Activated effector memory CD4-positive, alpha-beta T cell treated with Interleukin-2 at 50 U/mL for 16 hours (primary cell): ENCODE measurements around the gene GIN1.
"Not testable (repeated sequence)": the region's sequence is repeated elsewhere in the genome, so short reads cannot be mapped to it uniquely, and the experiment has no call there.

Experiments used
- DNase-seq: peaks from one replicate; pipeline ENCODE4 v3.0.0-alpha.2; 2020

The GIN1 gene

DNA sequence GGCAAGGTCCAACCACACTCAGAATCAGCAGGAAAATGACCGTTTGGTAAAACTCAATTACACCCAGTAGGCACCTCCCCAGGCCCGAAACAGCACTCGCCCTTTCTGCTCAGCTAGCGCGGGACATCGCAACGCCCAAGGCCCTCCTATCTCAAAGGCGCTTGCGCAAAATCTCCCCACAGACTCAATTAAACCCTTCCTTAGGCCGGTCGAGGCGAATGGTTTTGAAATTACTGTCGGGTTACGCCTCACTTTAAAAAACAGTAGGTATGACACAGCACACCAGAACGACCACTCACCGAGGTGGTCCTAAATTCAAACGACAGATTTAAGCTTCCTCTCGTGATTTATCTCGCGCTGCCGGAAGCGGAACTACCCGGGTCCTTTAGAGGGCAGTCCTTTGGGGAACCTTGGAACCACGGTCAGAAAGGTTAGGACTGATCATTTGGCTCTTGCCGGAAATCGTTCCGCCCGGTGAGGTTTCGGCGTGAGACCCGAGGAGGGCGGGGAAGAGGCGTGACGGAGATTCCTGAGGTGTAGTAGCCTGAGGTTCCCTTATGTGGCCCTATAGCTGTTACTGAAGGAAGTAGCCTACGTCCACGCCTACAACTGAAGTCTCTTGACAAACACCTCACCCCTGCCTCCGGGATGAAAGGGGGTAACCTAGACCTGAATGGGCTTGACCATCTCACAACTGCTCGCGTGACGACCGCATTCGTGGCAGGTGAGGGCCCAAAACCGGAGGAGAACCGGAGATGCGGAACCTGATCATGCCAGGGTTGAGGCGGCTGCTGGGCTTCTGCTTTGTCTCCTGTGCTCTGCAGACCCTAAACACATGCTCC, at the start of gene GIN1, which contains the start of gene PPIP5K2:
GIN1 (minus strand) TSS at position 374 of the 842 bp plus-strand sequence. CDS start 11,431 bp downstream, outside the sequence.
PPIP5K2 (plus strand) TSS at position 537 of the 842 bp plus-strand sequence. CDS start 9,289 bp downstream, outside the sequence.
- peak; percentile 98 for DNase-seq

DNA sequence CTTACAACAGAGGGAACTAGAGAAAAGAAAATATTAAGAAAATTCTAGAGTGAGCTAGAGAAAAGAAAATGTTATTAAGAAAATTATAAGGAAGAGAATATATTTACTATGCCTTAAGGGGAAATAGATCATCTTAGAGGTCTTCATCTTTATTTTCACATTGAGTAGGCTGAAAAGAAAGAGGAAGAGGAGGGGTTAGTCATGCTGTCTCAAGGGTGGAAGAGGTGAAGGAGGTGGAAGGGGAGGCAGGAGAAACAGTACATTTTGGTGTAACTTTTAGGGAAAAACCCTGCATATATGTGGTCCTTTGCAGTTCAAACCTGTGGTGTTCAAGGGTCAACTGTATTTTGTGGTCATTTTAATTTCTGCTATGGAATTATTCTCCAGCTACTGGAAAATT, 46.8 kb upstream of the GIN1 start:
- DNase-seq: no peak

GRCh38 chr5:103151156-103151555, 31.2 kb upstream of the GIN1 start:
- DNase-seq: no peak

- DNase-seq: no peak
Observed at GRCh38 chr5:103148213-103148612, 28.3 kb upstream of the GIN1 start.

DNA sequence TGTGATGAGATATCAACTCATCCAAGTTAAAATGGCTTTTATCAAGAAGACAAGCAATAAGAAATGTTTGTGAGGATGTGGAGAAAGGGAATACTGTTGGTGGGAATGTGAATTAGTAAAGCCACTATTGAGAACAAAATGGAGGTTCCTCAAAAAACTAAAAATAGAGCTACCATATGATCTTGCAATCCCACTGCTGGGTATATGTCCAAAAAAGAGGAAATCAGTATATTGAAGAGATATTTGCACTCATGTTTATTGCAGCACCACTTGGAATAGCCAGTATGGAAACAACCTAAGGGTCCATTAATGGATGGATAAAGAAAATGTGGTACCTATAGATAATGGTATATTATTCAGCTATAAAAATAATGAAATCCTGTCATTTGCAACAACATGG, 25.3 kb upstream of the GIN1 start:
- no peak for DNase-seq

DNA sequence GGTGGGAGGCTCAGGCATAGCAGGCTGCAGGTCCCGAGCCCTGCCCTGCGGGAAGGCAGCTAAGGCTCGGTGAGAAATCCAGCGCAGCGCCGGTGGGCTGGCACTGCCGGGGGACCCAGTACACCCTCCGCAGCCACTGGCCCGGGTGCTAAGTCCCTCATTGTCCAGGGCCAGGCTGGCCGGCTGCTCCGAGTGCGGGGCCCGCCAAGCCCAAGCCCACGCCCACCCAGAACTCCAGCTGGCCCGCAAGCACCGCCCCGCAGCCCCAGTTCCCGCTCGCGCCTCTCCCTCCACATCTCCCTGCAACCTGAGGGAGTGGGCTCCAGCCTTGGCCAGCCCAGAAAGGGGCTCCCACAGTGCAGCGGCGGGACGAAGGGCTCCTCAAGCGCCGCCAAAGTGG, 22.2 kb upstream of the GIN1 start:
- DNase-seq: not testable (repeated sequence)

GRCh38 chr5:103139264-103139865, 19.4 kb upstream of the GIN1 start:
- DNase-seq: peak; percentile 63

DNA sequence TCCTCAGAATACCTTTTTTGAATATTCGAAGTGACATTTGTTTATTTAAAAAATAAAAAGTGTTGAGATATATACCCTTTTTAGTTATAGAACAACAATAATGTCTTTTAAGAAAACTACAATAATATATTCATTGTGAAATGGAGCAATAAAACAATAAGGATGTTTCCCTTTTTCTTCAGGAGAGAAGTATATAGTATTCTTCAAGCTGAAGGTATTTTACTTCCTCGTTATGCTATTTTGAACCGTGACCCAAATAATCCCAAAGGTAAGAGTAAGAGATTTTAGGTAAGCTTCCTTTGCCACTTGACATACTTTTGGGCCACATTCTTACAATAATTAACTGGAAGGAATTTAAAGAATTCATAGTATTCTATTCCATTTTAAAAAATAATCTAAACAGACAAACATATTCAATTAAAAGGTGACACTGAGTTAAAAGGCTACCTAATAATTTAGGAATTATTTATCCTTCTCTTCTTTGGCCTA, 18.3 kb upstream of the GIN1 start:
- no peak for DNase-seq

GRCh38 chr5:103135461-103135860, 15.5 kb upstream of the GIN1 start:
- DNase-seq: no peak

GRCh38 chr5:103133231-103133630, 13.3 kb upstream of the GIN1 start:
- no peak for DNase-seq

DNA sequence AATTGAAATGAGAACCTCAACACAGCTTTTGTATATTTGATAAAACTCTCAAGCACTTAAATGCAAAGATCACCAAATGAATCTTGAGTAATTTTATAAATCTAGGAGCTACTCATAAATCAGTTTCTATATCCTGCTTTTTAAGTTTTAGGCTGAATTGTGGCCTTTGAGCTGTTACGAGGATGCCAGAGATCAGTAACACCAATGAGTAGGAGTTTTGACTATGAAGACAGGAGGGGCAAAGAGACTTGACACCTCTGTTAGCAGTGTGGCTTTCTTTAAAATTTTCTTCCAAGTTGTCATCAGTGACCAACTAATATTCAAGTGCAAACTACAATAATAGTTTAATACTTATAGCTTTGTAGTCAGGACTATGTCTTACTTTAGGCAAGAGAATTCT, 12.7 kb upstream of the GIN1 start:
- DNase-seq: no peak

- DNase-seq: no peak
Observed at GRCh38 chr5:103128202-103128601, 8.3 kb upstream of the GIN1 start.

DNA sequence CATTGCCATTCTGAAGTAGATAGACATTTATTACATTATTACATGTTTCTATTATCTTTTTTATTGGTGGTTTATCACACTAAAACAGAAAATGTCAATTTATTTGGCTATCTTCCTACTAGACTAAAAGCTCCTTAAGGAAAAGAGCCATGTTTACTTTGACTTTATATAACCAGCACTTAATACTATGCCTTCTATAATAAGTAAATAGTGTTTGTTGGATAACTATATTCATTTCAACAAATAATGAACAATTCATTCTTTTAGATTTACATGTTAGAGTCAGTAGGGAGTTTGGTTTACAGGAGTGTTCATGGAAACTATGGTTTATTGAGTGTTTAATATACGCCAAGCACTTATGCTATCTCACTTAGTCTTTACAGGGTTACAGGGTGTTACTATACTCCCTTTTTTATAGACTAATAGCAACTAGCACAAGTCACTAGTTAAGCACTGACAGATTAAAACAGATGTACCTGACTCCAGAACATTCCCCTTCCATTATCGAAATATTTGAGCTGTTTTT, 7.4 kb upstream of the GIN1 start:
- DNase-seq: no peak

DNA sequence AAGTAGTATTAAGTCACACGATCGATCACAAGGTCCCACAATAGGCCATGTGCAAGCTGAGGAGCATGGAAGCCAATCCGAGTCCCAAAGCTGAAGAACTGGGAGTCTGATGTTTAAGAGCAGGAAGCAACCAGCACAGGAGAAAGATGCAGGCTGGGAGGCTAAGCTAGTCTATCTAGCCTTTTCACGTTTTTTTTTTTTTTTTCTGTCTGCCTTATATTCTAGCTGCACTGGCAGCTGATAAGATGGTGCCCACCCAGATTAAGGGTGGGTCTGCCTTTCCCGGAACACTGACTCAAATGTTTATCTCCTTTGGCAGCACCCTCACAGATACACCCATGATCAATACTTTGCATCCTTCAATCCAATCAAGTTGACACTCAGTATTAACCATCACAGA, 6.6 kb upstream of the GIN1 start:
- DNase-seq: no peak

GRCh38 chr5:103122242-103122641, 2.3 kb upstream of the GIN1 start:
- no peak for DNase-seq

DNA sequence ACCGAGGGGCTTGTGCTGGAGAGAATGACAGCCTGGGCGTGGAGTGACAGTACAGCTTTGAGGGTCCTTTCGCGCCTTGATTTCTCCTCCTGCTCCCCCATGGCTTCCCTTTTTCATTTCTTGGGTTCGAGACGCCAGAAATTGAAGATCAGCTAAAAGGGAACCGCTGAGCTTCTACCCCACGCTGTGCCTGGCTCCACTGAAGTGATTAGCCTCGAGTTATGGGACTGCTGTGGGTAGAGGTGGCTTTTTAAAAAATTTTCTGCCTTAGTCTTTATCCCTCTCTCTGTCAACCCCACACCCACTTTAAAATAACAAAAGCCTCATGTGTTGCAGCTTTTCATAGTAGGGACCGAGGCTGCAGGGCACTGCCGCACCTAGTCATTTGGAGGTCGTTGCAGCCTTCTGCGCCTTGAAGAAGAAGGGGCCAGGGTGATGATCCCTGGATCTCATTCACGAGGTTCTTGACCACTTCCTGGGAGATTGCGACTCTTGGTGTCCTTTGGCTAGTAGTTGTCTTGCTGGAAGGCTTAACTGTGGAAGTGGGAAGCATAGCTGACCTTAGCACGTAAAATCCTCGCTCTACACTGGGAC, 766 bp upstream of the GIN1 start:
- no peak for DNase-seq

DNA sequence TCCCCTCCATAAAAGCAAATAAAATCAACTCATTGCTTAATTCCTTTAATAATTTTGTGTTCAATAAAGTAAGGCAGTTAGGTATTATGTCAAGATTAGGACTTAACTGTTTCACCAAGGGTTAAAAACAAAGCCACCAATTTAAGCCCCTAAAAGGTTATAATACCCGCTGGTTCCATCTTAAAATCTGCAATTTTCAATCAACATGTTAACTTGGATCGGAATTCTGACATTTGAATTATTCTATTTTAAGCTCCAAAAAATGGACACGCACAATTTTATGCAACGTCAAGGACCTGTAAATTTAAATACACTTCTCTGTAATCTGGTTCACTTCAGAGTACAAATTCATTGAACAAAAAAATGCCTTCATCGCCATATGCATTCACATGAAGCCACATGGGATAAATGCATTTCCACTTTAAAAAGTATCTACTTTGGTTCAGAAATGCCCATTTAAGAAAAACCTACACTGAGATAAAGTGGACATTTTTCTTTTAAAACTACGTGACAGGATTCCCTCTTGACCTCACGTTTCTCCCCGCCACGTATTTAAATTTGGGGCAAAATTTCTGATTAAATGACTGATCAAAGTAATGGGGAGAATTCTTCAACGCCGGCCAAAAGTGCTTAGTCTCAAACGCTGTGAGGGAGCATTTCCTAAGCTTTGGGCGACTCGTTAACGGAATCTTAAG, 721 bp downstream of the GIN1 start:
- no peak for DNase-seq

DNA sequence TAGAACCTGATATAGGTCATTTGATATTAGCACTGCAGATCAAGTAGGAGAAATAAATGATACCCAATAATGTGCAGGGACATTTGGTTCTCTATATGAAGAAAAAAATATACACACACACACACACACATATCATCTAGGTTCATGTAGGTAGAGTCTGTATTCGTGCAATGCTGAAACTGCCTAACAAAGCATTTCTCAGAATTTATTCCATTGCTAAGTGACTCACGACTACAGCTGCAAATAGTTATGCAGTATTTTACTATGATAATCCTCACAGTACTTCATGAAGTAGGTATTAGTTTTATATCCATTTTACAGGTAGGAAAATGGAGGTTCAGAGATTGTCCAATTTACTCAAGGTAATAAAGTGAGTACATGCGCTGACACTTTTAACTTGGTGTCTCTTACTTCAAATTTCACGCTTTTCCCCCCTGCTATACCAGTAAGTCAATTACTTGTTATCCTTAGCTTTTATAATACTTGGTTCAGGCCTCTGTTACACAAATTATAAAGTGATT, 2.4 kb downstream of the GIN1 start:
- DNase-seq: no peak

DNA sequence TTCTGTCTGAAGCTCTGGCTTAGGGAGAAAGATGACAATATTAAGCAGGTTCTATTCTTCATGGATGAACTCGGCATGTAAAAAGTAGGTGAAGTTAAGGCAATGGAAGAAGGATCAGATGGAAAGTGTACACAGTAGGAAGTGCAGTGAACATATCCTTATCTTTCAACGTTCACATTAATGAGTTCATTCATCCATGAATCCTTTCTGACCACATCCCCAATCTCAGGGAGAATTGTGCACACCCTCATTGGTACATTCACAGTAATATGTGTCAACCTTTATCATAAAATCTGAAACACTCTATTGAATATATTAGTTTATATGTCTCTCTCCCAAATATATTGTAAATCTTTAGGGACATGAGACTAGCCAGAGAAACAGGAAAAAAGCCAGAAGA, 5.5 kb downstream of the GIN1 start:
- DNase-seq: no peak

DNA sequence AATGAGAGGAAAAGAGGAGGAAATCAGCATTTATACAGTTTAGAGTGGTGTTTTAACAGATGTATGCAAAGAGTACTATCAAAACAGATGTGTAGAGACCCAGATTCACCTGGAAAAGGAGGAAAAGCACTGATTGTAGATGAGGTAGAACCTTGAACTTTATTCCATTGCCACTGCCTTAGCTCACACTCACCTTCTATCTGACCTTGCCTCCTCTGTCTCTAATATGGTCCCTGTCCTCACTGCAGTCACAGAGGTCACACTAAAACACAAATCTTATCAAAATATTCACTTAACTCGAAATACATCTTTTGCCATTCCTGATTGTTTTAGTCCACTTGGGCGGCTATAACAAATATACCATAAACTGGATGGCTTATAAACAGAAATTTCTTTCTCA, 7.0 kb downstream of the GIN1 start:
- DNase-seq: no peak

- no peak for DNase-seq
Observed at GRCh38 chr5:103111468-103111867, 8.5 kb downstream of the GIN1 start.

- DNase-seq: no peak
Observed at GRCh38 chr5:103110403-103110802, 9.5 kb downstream of the GIN1 start.

- DNase-seq: no peak
Observed at GRCh38 chr5:103109277-103109676, 10.7 kb downstream of the GIN1 start.
